ENCODE data around the gene DYNC2LI1.

The DYNC2LI1 gene

GRCh38 chr2:43806719-43807031 is 32.8 kb downstream of the DYNC2LI1 start:
- no peak for DNase-seq (ENCODE audit: low read depth, low spot score)
- no peak overlapping the region for H3K4me3 ChIP-seq (ENCODE audit: low read length)

- no peak for DNase-seq (ENCODE audit: low read depth, low spot score)
- no peak overlapping the region for H3K4me3 ChIP-seq (ENCODE audit: low read length)
These were observed 36.6 kb downstream of the DYNC2LI1 start for GRCh38 chr2:43810452-43810851.

GRCh38 chr2:43810888-43811287 is 37.0 kb downstream of the DYNC2LI1 start:
- DNase-seq (ENCODE audit: low read depth, low spot score), result no peak

GRCh38 chr2:43812006-43812405 is 38.2 kb downstream of the DYNC2LI1 start:
- no peak for DNase-seq (ENCODE audit: low read depth, low spot score)
- H3K4me3 ChIP-seq (ENCODE audit: low read length), result no peak overlapping the region

More at GRCh38 chr2:43810888-43811287, 37.0 kb downstream of the DYNC2LI1 start:
- no peak overlapping the region for H3K4me3 ChIP-seq (ENCODE audit: low read length)

GRCh38 chr2:43812947-43813346 is 39.1 kb downstream of the DYNC2LI1 start:
- no peak for DNase-seq (ENCODE audit: low read depth, low spot score)

GRCh38 chr2:43814711-43815110 is 40.9 kb downstream of the DYNC2LI1 start:
- H3K4me3 ChIP-seq (ENCODE audit: low read length), result no peak overlapping the region

More at GRCh38 chr2:43812947-43813346, 39.1 kb downstream of the DYNC2LI1 start:
- no peak overlapping the region for H3K4me3 ChIP-seq (ENCODE audit: low read length)

GRCh38 chr2:43818761-43819160 is 44.9 kb downstream of the DYNC2LI1 start:
- no peak for DNase-seq (ENCODE audit: low read depth, low spot score)
- H3K4me3 ChIP-seq (ENCODE audit: low read length), result no peak overlapping the region

More at GRCh38 chr2:43814711-43815110, 40.9 kb downstream of the DYNC2LI1 start:
- DNase-seq (ENCODE audit: low read depth, low spot score), result no peak

- no peak for DNase-seq (ENCODE audit: low read depth, low spot score)
- H3K4me3 ChIP-seq (ENCODE audit: low read length), result no peak overlapping the region
These were observed 45.8 kb downstream of the DYNC2LI1 start for GRCh38 chr2:43819491-43820163.

- no peak overlapping the region for H3K4me3 ChIP-seq (ENCODE audit: low read length)
- no peak for DNase-seq (ENCODE audit: low read depth, low spot score)
These were observed 49.0 kb downstream of the DYNC2LI1 start for GRCh38 chr2:43822839-43823238.

GRCh38 chr2:43823751-43824150 is 49.9 kb downstream of the DYNC2LI1 start:
- no peak overlapping the region for H3K4me3 ChIP-seq (ENCODE audit: low read length)
- no peak for DNase-seq (ENCODE audit: low read depth, low spot score)

- no peak overlapping the region for H3K4me3 ChIP-seq (ENCODE audit: low read length)
- no peak for DNase-seq (ENCODE audit: low read depth, low spot score)
These were observed 50.7 kb downstream of the DYNC2LI1 start for GRCh38 chr2:43824512-43824911.

GRCh38 chr2:43824951-43825493 is 51.2 kb downstream of the DYNC2LI1 start:
- no peak overlapping the region for H3K4me3 ChIP-seq (ENCODE audit: low read length)
- no peak for DNase-seq (ENCODE audit: low read depth, low spot score)

- no peak overlapping the region for H3K4me3 ChIP-seq (ENCODE audit: low read length)
- DNase-seq (ENCODE audit: low read depth, low spot score), result no peak
These were observed 52.0 kb downstream of the DYNC2LI1 start for GRCh38 chr2:43825841-43826240.

- H3K4me3 ChIP-seq (ENCODE audit: low read length), result no peak overlapping the region
- DNase-seq (ENCODE audit: low read depth, low spot score), result no peak
These were observed 52.7 kb downstream of the DYNC2LI1 start for GRCh38 chr2:43826305-43827250.

GRCh38 chr2:43831543-43832294 is 57.9 kb downstream of the DYNC2LI1 start:
- no peak for DNase-seq (ENCODE audit: low read depth, low spot score)
- H3K4me3 ChIP-seq (ENCODE audit: low read length), result no peak overlapping the region

- no peak overlapping the region for H3K4me3 ChIP-seq (ENCODE audit: low read length)
- peak; percentile 1 for DNase-seq (ENCODE audit: low read depth, low spot score)
These were observed 58.6 kb downstream of the DYNC2LI1 start for GRCh38 chr2:43832457-43832856.

GRCh38 chr2:43837033-43837432 is 63.2 kb downstream of the DYNC2LI1 start:
- DNase-seq (ENCODE audit: low read depth, low spot score), result no peak

GRCh38 chr2:43837831-43838559 is 64.2 kb downstream of the DYNC2LI1 start:
- DNase-seq (ENCODE audit: low read depth, low spot score), result no peak
- no peak overlapping the region for H3K4me3 ChIP-seq (ENCODE audit: low read length)

More at GRCh38 chr2:43837033-43837432, 63.2 kb downstream of the DYNC2LI1 start:
- H3K4me3 ChIP-seq (ENCODE audit: low read length), result no peak overlapping the region

All from Jurkat, Clone E6-1 (cell line).